Measurements from ENCODE around the gene UBL7.

GRCh38 chr15:74426404-74427281 lies 34.3 kb downstream of the UBL7 start:
- TF ChIP-seq EP300 (IDR thresholded peaks at IDR 0.05) (no peak), POLR2AphosphoS5 (IDR thresholded peaks at IDR 0.05) (no peak)

Measured in gastroesophageal sphincter (tissue), 2 donors.